SHP77 treated with DMSO at 0.1 percent for 48 hours (cell line): ENCODE measurements around the gene SOST.
"Not testable (repeated sequence)": the region's sequence is repeated elsewhere in the genome, so short reads cannot be mapped to it uniquely, and the experiment has no call there.

Source experiments
- DNase-seq: peaks from one replicate; lab custom pipeline; 2025; lab: John Stamatoyannopoulos, UW

SOST gene

GRCh38 chr17:43758497-43759174 lies at the start of gene SOST:
TSS of gene SOST (minus strand) at chr17:43758791. CDS start at chr17:43758741, 50 bp downstream.
- no peak for DNase-seq

- DNase-seq = no peak
Observed at GRCh38 chr17:43808076-43808475, 49.5 kb upstream of the SOST start.

DNA sequence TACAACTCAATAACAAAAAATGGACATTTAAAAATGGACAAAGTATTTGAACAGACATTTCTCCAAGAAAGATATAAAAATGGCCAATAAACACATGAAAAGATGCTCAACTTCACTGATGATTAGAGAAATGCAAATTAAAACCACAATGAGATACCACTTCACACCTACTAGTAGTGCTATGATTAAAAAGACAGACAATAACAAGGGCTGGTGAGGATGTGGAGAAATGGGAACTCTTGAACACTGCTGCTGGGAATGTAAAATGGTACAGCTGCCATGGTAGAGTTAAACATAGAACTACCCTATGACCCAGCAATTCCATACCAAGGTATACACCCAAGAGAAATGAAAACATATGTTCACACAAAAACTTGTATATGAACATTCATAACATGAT lies 46.5 kb upstream of the SOST start:
- DNase-seq = no peak

DNA sequence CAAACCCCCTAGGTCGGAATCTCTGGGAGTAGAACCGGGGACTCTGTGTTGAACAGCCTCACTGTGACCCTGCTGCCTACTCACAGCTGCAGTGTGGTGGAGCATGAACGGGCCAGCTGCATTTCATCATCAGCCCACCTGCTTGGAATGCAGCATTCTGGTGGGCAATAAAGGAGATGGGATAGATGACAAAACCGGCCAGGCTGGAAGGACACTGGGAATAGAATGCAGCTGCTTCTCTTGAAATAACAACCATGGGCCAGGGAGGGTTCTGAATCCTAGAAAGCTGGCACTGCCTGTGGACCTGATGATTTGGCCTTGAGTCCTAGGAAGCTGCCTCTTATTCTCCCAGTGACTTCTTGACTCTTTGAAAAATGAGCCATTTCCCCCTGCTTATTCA lies 45.2 kb upstream of the SOST start:
- no peak for DNase-seq

DNA sequence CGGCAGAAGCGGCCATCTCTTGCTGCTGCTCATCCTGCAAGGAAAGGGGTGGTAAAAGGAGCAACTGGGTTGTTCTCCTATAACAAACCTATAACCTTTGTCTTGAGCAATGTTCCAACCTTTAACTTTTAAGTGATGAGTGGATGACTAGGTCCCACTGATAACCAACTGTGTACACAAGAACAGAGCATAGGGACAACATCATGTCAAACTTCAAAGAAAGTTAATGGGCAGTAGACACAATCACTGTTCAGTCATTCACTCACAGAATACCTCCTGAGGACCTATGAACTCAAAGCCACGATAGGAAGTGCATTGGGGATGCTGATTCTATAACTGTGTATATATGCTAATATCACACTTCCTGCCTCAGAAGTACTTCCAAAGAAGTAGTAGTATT lies 43.3 kb upstream of the SOST start:
- DNase-seq = no peak

- no peak for DNase-seq
Observed at GRCh38 chr17:43800736-43801135, 42.1 kb upstream of the SOST start.

- no peak for DNase-seq
Observed at GRCh38 chr17:43799047-43799446, 40.5 kb upstream of the SOST start.

GRCh38 chr17:43798024-43798423 lies 39.4 kb upstream of the SOST start:
- DNase-seq = peak; percentile 15

DNA sequence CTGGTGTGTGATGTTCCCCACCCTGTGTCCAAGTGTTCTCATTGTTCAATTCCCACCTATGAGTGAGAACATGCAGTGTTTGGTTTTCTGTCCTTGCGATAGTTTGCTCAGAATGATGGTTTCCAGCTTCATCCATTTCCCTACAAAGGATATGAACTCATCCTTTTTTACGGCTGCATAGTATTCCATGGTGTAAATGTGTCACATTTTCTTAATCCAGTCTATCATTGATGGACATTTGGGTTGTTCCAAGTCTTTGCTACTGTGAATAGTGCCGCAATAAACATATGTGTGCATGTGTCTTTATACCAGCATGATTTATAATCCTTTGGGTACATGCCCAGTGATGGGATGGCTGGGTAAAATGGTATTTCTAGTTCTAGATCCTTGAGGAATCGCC lies 34.1 kb upstream of the SOST start:
- DNase-seq = not testable (repeated sequence)

DNA sequence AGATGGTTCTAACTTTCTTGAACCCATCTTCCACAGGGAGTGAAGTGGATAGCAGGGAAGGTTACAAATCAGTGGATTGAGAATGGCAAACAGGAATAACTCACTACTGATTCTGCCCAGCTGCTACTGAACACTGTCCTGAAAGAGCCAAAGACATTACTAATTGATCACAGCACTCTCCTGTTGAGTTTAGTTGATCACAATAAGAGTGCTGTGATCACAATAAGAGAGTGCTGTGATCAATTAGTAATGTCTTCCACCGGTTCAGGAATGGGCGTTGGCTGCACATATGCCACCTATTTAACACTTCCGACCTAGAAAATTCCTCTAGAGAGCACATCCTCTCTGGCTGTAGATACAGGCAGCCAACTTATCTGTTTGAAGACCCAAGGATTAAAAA lies 33.0 kb upstream of the SOST start:
- DNase-seq = peak; percentile 90

DNA sequence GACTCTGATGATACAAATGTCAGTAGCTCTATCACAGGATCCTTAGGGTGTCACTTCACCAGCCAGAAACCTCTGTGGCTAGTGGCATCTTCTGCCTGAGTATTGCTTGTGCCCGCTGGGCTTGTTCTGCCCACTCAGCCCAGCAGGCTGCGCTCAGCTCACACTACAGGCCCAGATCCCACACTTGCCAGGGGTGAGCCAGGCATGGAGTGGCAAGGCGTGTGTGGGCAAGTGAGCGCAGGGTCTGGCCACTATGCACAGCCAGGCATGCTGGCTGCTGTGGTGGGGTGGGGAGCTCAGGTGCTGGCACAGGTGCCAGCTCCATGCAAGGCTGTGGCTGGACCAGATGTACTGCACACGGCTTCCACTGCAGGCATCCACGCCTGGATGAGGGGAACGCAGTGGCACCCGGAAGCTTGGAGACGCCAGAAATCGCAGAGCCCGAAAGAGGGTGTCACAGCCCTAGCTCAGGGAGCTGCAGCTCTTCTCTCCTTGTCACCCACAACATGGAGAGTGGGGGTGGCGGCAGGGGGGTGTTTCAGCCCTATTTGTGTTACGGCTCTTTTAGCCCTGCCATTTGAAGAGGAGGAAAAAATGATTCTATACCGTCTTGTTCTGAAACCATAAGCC lies 31.8 kb upstream of the SOST start:
- DNase-seq = peak; percentile 55

GRCh38 chr17:43789482-43789881 lies 30.9 kb upstream of the SOST start:
- no peak for DNase-seq

GRCh38 chr17:43788540-43788939 lies 29.9 kb upstream of the SOST start:
- DNase-seq = no peak

GRCh38 chr17:43787728-43788127 lies 29.1 kb upstream of the SOST start:
- no peak for DNase-seq

GRCh38 chr17:43784628-43785101 lies 26.1 kb upstream of the SOST start:
- no peak for DNase-seq

- DNase-seq = no peak
Observed at GRCh38 chr17:43784068-43784467, 25.5 kb upstream of the SOST start.

- no peak for DNase-seq
Observed at GRCh38 chr17:43782913-43783680, 24.5 kb upstream of the SOST start.

DNA sequence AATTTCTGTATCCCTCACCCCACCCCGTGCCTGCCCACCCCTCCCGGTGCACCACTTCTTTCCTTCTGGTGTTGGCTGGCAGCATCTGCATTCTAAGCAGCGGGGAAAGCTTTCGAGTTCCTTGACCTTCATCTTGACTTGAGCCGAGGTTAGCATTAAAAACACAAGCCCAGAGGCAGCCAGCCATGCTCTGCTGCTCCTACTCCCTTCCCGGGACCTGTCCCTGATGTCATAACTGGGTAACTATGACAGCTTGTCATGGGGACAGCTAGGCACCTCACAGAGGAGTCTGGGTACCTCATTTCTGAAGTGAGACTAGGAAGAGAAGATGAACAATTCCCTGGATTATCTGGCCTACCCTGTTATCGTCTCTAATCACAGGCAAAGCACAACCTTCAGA lies 21.5 kb upstream of the SOST start, which contains the start of gene CFAP97D1:
Gene CFAP97D1, plus strand, starts transcription at position 301 of the 400 bp plus-strand sequence. Its CDS starts 28 bp downstream, at position 329.
- DNase-seq = no peak

DNA sequence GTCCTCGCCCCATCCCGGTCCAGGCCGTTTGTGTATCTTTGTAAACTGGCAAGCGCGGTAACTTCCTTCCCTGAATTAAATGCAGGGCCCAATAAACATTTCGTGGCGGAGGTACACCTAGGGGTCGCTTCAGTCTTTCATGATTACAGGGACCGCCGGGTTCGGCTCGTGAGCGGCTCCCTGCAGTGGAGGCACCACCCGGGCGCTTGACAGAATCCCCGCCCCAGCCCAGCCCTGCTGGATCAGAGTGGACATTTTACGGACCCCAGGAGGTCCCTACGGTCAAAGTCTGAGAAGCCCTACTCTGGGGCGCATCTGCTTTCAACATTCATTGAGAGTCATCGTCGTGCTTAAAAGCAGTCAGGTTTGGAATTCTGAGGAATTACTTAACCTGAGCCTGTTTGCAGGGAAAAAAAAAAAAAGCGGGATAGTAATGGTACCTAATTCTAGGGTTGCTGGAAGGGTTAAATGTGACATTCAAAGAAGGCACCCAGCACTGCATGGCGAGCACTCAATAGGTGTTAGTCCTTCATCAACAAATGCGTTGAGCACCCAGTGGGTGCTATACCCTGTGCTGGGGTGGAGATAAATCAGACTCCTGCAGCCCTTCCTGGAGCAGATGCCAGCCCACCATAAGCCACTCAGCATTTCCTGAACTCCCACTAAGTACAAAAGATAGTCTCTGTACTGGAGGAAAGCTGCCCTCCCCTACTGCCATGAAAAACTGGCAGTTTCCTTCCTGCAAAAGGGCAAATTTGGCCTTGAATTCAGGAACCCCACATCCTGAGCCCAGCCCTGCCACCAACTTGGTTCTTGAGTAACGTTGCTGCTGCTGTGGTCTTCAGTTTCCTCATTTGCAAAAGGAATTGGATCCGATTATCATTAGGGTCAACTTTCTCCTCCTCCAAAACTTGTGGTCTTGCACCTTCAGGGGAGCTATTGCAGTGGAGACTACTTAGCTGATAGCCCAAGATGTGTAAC lies 20.8 kb upstream of the SOST start:
- DNase-seq = peak; percentile 24

- peak; percentile 59 for DNase-seq
Observed at GRCh38 chr17:43778337-43779144, 19.9 kb upstream of the SOST start, which contains the start of gene DUSP3. TSS of gene DUSP3 (minus strand) at chr17:43778977. CDS start at chr17:43778924, 53 bp downstream.
